Small intestine (tissue), 7 donors: ENCODE data around the gene INAFM2. TPM values are rescaled to one million over a fixed set of nuclear protein-coding genes. Genes with fewer than 3 reads are reported as not detected.

Experiments used
- DNase-seq, 2 donors: peaks; one replicate each; pipeline versions ENCODE4 v3.0.0 to v3.0.0-alpha.2; 2013
- FAIRE-seq: peaks from 2 replicates; lab custom pipeline; 2012; peaks lifted over from hg19 to GRCh38; lab: Jason Lieb, UNC
- H3K27ac ChIP-seq, 3 donors: one replicate each; pipeline ENCODE4 v1.5.1; 2013; ENCODE audit warnings: low read length in 2 of 3, mild to moderate bottlenecking in 2 of 3, control low read depth in 1 of 3, inconsistent platforms in 1 of 3, low read depth in 1 of 3, moderate library complexity in 1 of 3
- H3K27me3 ChIP-seq, 3 donors: one replicate each; pipeline ENCODE4 v1.6.1; 2013; ENCODE audit warnings: low read length in 3 of 3, inconsistent platforms in 1 of 3; ENCODE audit not compliant: control insufficient read depth in 3 of 3, insufficient read depth in 3 of 3
- H3K36me3 ChIP-seq, 3 donors: one replicate each; pipeline ENCODE4 v1.6.1; 2013; ENCODE audit warnings: low read length in 3 of 3, inconsistent platforms in 1 of 3, low read depth in 1 of 3, mild to moderate bottlenecking in 1 of 3, moderate library complexity in 1 of 3; ENCODE audit not compliant: control insufficient read depth in 3 of 3, insufficient read depth in 2 of 3
- H3K4me1 ChIP-seq, 3 donors: one replicate each; pipeline ENCODE4 v1.6.1; 2013; ENCODE audit warnings: low read length in 2 of 3, inconsistent platforms in 1 of 3, low read depth in 1 of 3, mild to moderate bottlenecking in 1 of 3, moderate library complexity in 1 of 3; ENCODE audit not compliant: control insufficient read depth in 3 of 3, insufficient read depth in 2 of 3
- H3K4me3 ChIP-seq, 3 donors: one replicate each; pipeline ENCODE4 v1.5.1; 2013; ENCODE audit warnings: low read length in 3 of 3, control low read depth in 1 of 3, inconsistent platforms in 1 of 3, low read depth in 1 of 3, mild to moderate bottlenecking in 1 of 3, moderate library complexity in 1 of 3
- H3K9me3 ChIP-seq, 2 donors: one replicate each; pipeline ENCODE4 v1.6.1; 2013; ENCODE audit warnings: low read depth in 1 of 2, low read length in 1 of 2; ENCODE audit not compliant: control insufficient read depth in 2 of 2, insufficient read depth in 1 of 2
- WGBS, 3 donors: extraction: QIAGEN DNeasy Blood & Tissue Kit; methylation state at CpG; one replicate each; pipeline ENCODE4 v1.1.7; 2013; 5-methylcytosine and 5-hydroxymethylcytosine counted together
- polyA plus RNA-seq, 4 donors: library from polyadenylated mRNA; stranded (reverse) in 3 of 4; unstranded in 1 of 4; fragments of 200-250 nt in 3 of 4; fragments of 120-200 nt in 1 of 4; gene quantifications; one replicate each; pipeline versions ENCODE4 v1.2.1 to v1.2.3, GENCODE V29; 2013
- donor health status: healthy with polysubstance abuse.
- donor health status: control.
- donor health status: control.
- donor health status: Bipolar disorder and iron deficiency.
- donor health status: healthy.

Gene INAFM2
- polyA plus RNA-seq, 4 donors: 4.7 to 10.6 (median 6.5) TPM

DNA sequence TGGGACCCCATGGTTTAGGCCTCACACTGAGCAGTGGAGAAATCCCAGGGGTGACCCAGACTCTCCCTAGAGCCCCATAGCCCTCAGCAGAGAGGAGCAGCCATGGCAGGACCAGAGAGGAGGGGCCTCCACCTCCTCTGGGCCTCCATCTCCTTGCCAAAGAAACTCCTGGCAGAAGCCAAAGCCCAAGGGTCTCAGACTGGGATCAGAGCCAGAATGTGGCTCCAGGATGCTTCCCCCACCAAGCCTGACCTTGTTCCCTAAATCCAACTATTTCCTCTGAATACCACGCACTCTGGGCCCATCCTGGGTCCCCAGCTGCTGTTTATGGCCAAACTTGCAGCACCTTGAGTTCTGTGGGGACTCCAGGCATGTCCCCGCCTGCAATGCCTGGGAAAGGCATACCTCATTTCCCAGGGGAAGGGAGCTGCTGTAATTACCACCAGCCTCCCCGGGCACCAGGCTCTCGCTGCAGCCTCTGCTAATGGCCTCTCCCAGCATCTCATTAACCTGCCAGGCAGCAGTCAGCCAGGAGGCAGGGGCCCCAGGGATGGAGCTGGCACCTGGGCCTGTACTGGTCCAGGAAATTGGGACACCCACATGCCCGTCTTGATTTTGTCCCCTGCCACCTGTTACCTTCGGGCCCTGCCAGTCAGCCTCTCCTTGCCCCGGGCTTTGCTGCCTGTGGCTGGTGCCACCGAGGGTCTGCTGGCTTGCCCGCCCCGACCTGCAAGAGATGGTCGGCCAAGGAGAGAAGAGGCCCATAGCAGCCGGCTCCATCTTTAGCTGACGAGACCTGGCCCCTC is 12.6 kb downstream of the INAFM2 start:
- no peak overlapping the region for H3K4me3 ChIP-seq
- WGBS, 3 donors: 80 to 84% (median 82%) methylated on average over 11 to 13 of the region's 13 CpGs
- no peaks in the 10 kb centered on the region for H3K9me3 ChIP-seq
- peaks cover 5 to 73% (median 11%) of the 10 kb centered on the region in 3 donors for H3K4me1 ChIP-seq
- FAIRE-seq (no peak), DNase-seq (no peak)
- H3K27me3 ChIP-seq: no peaks in the 10 kb centered on the region
- peaks cover 0 to 11% (median 0%) of the 10 kb centered on the region in 3 donors for H3K36me3 ChIP-seq
- no peak overlapping the region for H3K27ac ChIP-seq

DNA sequence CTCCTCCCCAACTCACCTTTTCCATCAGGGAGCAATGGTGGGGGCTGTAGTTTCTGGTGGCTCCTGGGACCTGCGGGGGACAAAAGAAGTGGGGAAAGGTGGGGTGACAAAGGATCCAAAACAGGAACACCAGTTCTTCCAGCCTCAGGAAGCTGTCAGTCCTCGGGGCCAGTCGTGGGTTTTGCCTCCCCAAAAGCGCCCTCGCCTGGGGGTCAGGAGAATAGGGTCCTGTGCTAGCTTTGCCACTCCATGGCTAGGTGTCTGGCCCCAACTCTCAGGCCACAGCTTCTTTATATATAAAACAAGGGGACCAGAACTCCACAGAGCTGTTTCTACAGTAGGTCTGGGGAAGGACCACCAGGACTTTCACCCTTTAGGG is 13.2 kb downstream of the INAFM2 start:
- Histone ChIP-seq H3K27me3 (no peaks in the 10 kb centered on the region), H3K36me3 (peaks cover 0 to 11% (median 0%) of the 10 kb centered on the region in 3 donors), H3K9me3 (no peaks in the 10 kb centered on the region), H3K4me1 (peaks cover 5 to 78% (median 11%) of the 10 kb centered on the region in 3 donors), H3K4me3 (no peak overlapping the region), H3K27ac (no peak overlapping the region)
- FAIRE-seq (no peak), DNase-seq (no peak)
- WGBS, 3 donors: 66 to 90% (median 66%) methylated on average over 5 of the region's 5 CpGs

DNA sequence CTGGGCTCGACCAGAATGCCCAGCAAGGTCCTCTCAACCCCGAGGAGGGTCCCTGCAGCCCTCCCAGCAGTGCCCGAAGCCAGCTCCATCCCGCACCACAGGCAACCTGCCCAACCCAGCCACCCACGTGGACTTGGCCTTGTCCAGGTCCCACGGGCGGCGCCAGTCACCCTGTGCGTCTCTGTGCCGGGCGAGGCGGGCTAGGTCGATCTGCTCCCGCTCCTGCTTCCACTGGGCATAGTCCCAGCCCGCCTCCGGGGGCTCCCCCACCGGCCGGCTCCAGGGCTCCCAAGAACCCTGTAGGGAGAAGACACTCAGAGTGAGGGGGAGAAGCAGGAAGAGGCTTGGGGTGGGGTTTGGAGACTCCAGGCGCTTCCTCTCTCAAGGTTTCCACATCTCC is 14.1 kb downstream of the INAFM2 start:
- Histone ChIP-seq H3K27ac (no peak overlapping the region), H3K36me3 (peaks cover 0 to 11% (median 0%) of the 10 kb centered on the region in 3 donors), H3K4me3 (no peak overlapping the region), H3K27me3 (no peaks in the 10 kb centered on the region), H3K9me3 (no peaks in the 10 kb centered on the region), H3K4me1 (peaks cover 5 to 82% (median 11%) of the 10 kb centered on the region in 3 donors)
- 59 to 68% (median 60%) methylated on average over 19 of the region's 19 CpGs for WGBS, 3 donors
- FAIRE-seq (no peak), DNase-seq (no peak)

DNA sequence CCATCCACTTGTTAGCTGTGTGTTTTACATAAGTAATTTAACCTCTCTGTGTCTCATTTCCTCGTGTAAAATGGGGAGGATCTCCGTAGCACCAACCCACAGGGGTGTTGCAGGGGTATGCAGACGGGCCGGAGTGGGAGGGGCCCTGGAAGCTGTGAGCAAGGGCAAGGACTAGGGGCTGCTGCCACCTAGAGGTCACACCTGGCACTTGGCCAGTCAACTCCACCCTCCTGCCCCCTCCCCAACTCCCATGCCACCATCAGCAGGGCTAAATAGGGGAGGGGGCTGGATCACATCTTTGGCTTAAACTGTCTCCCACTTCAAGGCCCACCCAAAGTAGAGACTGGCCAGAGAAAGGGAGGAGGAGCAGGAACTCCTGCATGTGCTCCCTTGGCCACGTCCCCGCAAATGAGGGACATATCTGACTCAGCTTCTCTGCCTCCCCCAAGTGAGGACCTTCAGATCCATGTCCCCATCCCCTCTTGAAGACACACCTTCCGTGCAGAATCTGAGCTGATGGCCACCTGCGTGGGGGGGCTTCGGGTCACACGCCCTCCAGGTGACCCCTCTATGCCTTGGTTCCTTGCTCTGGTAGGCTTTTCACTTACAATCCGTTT is 14.7 kb downstream of the INAFM2 start:
- WGBS, 3 donors: 41 to 45% (median 43%) methylated on average over 11 of the region's 11 CpGs
- Histone ChIP-seq H3K27me3 (no peaks in the 10 kb centered on the region), H3K36me3 (peaks cover 0 to 11% (median 0%) of the 10 kb centered on the region in 3 donors), H3K27ac (peak overlapping the region in 1 of 3 donors; percentile 47), H3K4me1 (peaks cover 5 to 88% (median 11%) of the 10 kb centered on the region in 3 donors), H3K9me3 (no peaks in the 10 kb centered on the region), H3K4me3 (no peak overlapping the region)
- FAIRE-seq: no peak
- peak; percentile 64 to 81 for DNase-seq

DNA sequence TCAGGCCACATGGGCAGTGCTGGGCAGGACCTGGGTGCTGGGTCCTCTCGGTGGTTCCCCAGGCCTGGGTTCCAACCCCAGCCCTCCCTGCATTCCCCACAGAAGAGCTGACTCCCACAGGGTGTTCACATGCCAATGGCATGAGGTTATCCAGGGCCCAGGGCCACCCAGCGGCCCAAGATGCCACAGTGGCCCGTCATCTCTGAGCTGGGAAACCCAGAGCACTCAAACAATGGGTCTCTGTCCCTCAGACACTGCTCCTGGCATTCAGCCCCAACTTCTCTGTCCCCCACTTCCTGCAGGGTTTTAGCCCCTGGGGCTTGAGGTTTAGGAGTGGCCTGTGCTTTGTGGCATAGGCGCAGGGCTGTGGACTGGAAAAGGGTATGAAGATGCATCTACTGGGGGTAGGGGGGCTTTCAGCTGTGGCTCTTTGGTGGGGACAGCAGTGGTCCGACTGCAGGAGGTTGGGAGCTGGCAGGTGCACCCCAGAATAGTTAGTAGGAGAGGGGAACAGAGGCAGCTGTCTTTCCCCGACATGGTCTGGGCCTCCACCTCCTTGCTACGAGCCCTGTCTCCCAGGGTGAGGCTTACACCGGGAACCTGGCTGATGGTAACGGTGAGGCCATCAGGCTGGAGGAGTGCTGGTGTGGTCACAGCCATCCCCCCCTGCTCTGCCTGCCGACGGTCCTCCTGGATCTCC is 15.6 kb downstream of the INAFM2 start:
- peaks cover 0 to 11% (median 0%) of the 10 kb centered on the region in 3 donors for H3K36me3 ChIP-seq
- H3K4me1 ChIP-seq: peaks cover 0 to 91% (median 11%) of the 10 kb centered on the region in 3 donors
- no peaks in the 10 kb centered on the region for H3K9me3 ChIP-seq
- 72 to 74% (median 72%) methylated on average over 9 to 11 of the region's 11 CpGs for whole genome bisulfite sequencing, 3 donors
- H3K27me3 ChIP-seq: no peaks in the 10 kb centered on the region
- peak overlapping the region in 1 of 3 donors; percentile 52 for H3K27ac ChIP-seq
- no peak for FAIRE-seq
- H3K4me3 ChIP-seq: no peak overlapping the region
- no peak for DNase-seq

DNA sequence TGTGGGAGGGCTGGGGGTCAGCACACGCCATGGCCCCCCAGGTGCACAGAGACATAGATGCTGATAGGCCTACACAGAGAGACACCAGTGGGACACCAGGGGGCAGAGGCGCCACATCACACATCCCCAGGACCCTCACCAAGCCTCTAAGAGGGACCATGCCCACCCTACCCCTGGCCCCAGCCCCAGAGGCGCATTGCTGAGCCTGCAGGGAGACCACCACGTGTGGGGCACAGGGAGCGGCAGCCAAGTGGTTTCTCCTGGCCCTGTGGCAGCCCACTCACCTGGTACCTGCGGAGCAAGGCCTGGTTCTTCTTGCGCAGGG is 16.1 kb downstream of the INAFM2 start:
- WGBS, 3 donors: 83 to 89% (median 85%) methylated on average over 7 of the region's 7 CpGs
- peak overlapping the region; percentile 83 to 91 (median 90) for H3K27ac ChIP-seq
- H3K4me1 ChIP-seq: peaks cover 0 to 91% (median 11%) of the 10 kb centered on the region in 3 donors

DNA sequence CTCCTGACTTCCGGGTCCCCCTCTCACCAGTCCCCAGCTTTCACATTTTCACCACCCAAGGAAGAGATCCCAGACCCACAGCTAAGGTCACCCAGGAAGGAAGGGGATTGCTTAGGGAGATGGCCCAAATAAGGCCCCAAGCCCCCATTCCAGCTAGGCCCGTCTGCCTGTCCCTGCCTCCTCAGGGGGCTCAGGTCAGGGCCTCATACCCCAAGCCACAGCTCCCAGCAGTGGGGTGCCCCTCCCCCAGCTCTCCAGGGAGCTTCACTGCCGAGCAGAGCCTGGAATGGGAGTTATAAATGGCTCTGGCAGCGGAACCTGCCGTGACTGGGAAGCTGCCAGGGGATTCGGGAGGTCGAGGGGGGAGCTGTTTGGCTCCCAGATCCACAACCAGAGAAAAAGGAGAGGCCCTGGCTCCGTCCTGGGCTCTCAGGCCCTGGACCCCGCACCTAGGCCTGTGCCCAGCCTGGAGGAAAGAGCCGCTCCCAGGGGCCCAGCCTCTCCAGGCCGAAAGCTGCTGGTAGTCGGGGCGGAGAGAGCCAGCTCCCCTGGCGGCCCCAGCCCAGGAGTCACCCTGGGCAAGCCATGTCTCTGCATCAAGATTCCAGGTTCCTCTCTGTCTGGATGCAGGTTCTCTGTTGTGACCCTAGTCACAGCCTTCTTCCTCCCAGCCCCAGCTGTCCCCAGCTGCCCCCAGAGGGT is 16.7 kb downstream of the INAFM2 start:
- H3K4me3 ChIP-seq: peak overlapping the region; percentile 17 to 52 (median 18)
- no peaks in the 10 kb centered on the region for H3K27me3 ChIP-seq
- peaks cover 0 to 6% (median 0%) of the 10 kb centered on the region in 3 donors for H3K36me3 ChIP-seq
- DNase-seq (peak; percentile 46 to 66), FAIRE-seq (no peak)
- 19 to 37% (median 26%) methylated on average over 12 to 14 of the region's 14 CpGs for WGBS, 3 donors
- no peaks in the 10 kb centered on the region for H3K9me3 ChIP-seq
- peaks cover 3 to 91% (median 11%) of the 10 kb centered on the region in 3 donors for H3K4me1 ChIP-seq
- peak overlapping the region; percentile 83 to 91 (median 90) for H3K27ac ChIP-seq

More for the DNA sequence above, 16.1 kb downstream of the INAFM2 start:
- Histone ChIP-seq H3K4me3 (peak overlapping the region in 1 of 3 donors; percentile 17), H3K9me3 (no peaks in the 10 kb centered on the region), H3K36me3 (peaks cover 0 to 8% (median 0%) of the 10 kb centered on the region in 3 donors), H3K27me3 (no peaks in the 10 kb centered on the region)
- FAIRE-seq (no peak), DNase-seq (no peak)
